ENCODE data around the gene NTPCR.

Gene NTPCR

GRCh38 chr1:232939748-232940147 is 10.7 kb upstream of the NTPCR start:
- H3K4me1 Mint-ChIP-seq, result peaks cover 11 to 20% of the 10 kb centered on the region in 2 donors
- DNase-seq (no peak), ATAC-seq (replicated peaks) (no peak)
- H3K9me3 Mint-ChIP-seq, result no peaks in the 10 kb centered on the region
- peaks cover 5 to 14% of the 10 kb centered on the region in 2 donors for H3K27me3 Mint-ChIP-seq
- H3K4me3 Mint-ChIP-seq, result no peak overlapping the region
- H3K27ac Mint-ChIP-seq, result no peak overlapping the region
- no peaks in the 10 kb centered on the region for H3K36me3 Mint-ChIP-seq

- no peak overlapping the region for H3K4me3 Mint-ChIP-seq
- no peaks in the 10 kb centered on the region for H3K9me3 Mint-ChIP-seq
- peaks cover 5 to 14% of the 10 kb centered on the region in 2 donors for H3K27me3 Mint-ChIP-seq
- H3K36me3 Mint-ChIP-seq, result no peaks in the 10 kb centered on the region
- no peak for ATAC-seq (replicated peaks)
- no peak for DNase-seq
- no peak overlapping the region for H3K27ac Mint-ChIP-seq
- H3K4me1 Mint-ChIP-seq, result peaks cover 11 to 20% of the 10 kb centered on the region in 2 donors
Observed at GRCh38 chr1:232940262-232940661, 10.1 kb upstream of the NTPCR start.

- Mint-ChIP-seq H3K27ac (no peak overlapping the region), H3K4me1 (peaks cover 11 to 20% of the 10 kb centered on the region in 2 donors), H3K4me3 (no peak overlapping the region), H3K36me3 (no peaks in the 10 kb centered on the region), H3K27me3 (peaks cover 0 to 10% of the 10 kb centered on the region in 2 donors), H3K9me3 (no peaks in the 10 kb centered on the region)
- DNase-seq (no peak), ATAC-seq (replicated peaks) (no peak)
Observed at GRCh38 chr1:232942413-232943294, 7.8 kb upstream of the NTPCR start.

GRCh38 chr1:232943679-232944252 is 6.6 kb upstream of the NTPCR start:
- ATAC-seq (replicated peaks) (peak; percentile 81 to 84), DNase-seq (peak; percentile 37)
- H3K4me1 Mint-ChIP-seq, result peaks cover 11 to 20% of the 10 kb centered on the region in 2 donors
- peaks cover 0 to 5% of the 10 kb centered on the region in 2 donors for H3K27me3 Mint-ChIP-seq
- H3K9me3 Mint-ChIP-seq, result no peaks in the 10 kb centered on the region
- no peaks in the 10 kb centered on the region for H3K36me3 Mint-ChIP-seq
- peak overlapping the region; percentile 85 for H3K27ac Mint-ChIP-seq
- H3K4me3 Mint-ChIP-seq, result peak overlapping the region in 1 of 2 donors; percentile 2

- H3K4me3 Mint-ChIP-seq, result no peak overlapping the region
- peak; percentile 54 to 59 for ATAC-seq (replicated peaks)
- peak overlapping the region; percentile 85 for H3K27ac Mint-ChIP-seq
Observed at GRCh38 chr1:232944347-232944746, 6.1 kb upstream of the NTPCR start.

GRCh38 chr1:232949636-232950196 is 695 bp upstream of the NTPCR start:
- no peaks in the 10 kb centered on the region for H3K9me3 Mint-ChIP-seq
- H3K27me3 Mint-ChIP-seq, result no peaks in the 10 kb centered on the region
- H3K4me3 Mint-ChIP-seq, result peak overlapping the region; percentile 90 to 93
- DNase-seq, result no peak
- peaks cover 23 to 39% of the 10 kb centered on the region in 2 donors for H3K4me1 Mint-ChIP-seq
- peak overlapping the region; percentile 93 for H3K27ac Mint-ChIP-seq
- H3K36me3 Mint-ChIP-seq, result peaks cover 2 to 15% of the 10 kb centered on the region in 2 donors
- no peak for ATAC-seq (replicated peaks)

More at GRCh38 chr1:232944347-232944746, 6.1 kb upstream of the NTPCR start:
- Mint-ChIP-seq H3K9me3 (no peaks in the 10 kb centered on the region), H3K4me1 (peaks cover 15 to 23% of the 10 kb centered on the region in 2 donors), H3K27me3 (peaks cover 0 to 4% of the 10 kb centered on the region in 2 donors), H3K36me3 (peaks cover 0 to 2% of the 10 kb centered on the region in 2 donors)
- DNase-seq, result no peak

- H3K4me1 Mint-ChIP-seq, result peaks cover 23 to 40% of the 10 kb centered on the region in 2 donors
- DNase-seq (no peak), ATAC-seq (replicated peaks) (peak; percentile 17 to 24)
- no peaks in the 10 kb centered on the region for H3K27me3 Mint-ChIP-seq
- no peaks in the 10 kb centered on the region for H3K9me3 Mint-ChIP-seq
- peak overlapping the region; percentile 90 to 93 for H3K4me3 Mint-ChIP-seq
- H3K36me3 Mint-ChIP-seq, result peaks cover 6 to 17% of the 10 kb centered on the region in 2 donors
- H3K27ac Mint-ChIP-seq, result peak overlapping the region; percentile 93
Observed at GRCh38 chr1:232951180-232951579, 769 bp downstream of the NTPCR start.

GRCh38 chr1:232951605-232952004 is 1.2 kb downstream of the NTPCR start:
- Mint-ChIP-seq H3K9me3 (no peaks in the 10 kb centered on the region), H3K27ac (no peak overlapping the region), H3K27me3 (no peaks in the 10 kb centered on the region), H3K4me3 (peak overlapping the region; percentile 90 to 93), H3K4me1 (peaks cover 23 to 40% of the 10 kb centered on the region in 2 donors), H3K36me3 (peaks cover 8 to 17% of the 10 kb centered on the region in 2 donors)
- ATAC-seq (replicated peaks) (no peak), DNase-seq (no peak)

GRCh38 chr1:232952514-232953499 is 2.4 kb downstream of the NTPCR start:
- DNase-seq (peak; percentile 26), ATAC-seq (replicated peaks) (peak; percentile 42 to 46)
- no peaks in the 10 kb centered on the region for H3K27me3 Mint-ChIP-seq
- peaks cover 17 to 28% of the 10 kb centered on the region in 2 donors for H3K36me3 Mint-ChIP-seq
- H3K27ac Mint-ChIP-seq, result no peak overlapping the region
- peaks cover 25 to 40% of the 10 kb centered on the region in 2 donors for H3K4me1 Mint-ChIP-seq
- H3K9me3 Mint-ChIP-seq, result peaks cover 3% of the 10 kb centered on the region in 2 donors
- peak overlapping the region; percentile 23 to 30 for H3K4me3 Mint-ChIP-seq

GRCh38 chr1:232954594-232955365 is 4.4 kb downstream of the NTPCR start:
- H3K9me3 Mint-ChIP-seq, result peaks cover 10% of the 10 kb centered on the region in 2 donors
- H3K27me3 Mint-ChIP-seq, result no peaks in the 10 kb centered on the region
- ATAC-seq (replicated peaks) (no peak), DNase-seq (no peak)
- H3K27ac Mint-ChIP-seq, result no peak overlapping the region
- peaks cover 20 to 32% of the 10 kb centered on the region in 2 donors for H3K4me1 Mint-ChIP-seq
- peaks cover 33 to 46% of the 10 kb centered on the region in 2 donors for H3K36me3 Mint-ChIP-seq
- no peak overlapping the region for H3K4me3 Mint-ChIP-seq

GRCh38 chr1:232956081-232956480 is 5.7 kb downstream of the NTPCR start:
- no peak overlapping the region for H3K4me3 Mint-ChIP-seq
- DNase-seq, result no peak
- H3K9me3 Mint-ChIP-seq, result peaks cover 10% of the 10 kb centered on the region in 2 donors
- no peaks in the 10 kb centered on the region for H3K27me3 Mint-ChIP-seq
- peaks cover 20 to 26% of the 10 kb centered on the region in 2 donors for H3K4me1 Mint-ChIP-seq
- H3K36me3 Mint-ChIP-seq, result peaks cover 40 to 54% of the 10 kb centered on the region in 2 donors
- ATAC-seq (replicated peaks), result no peak
- no peak overlapping the region for H3K27ac Mint-ChIP-seq

- Mint-ChIP-seq H3K36me3 (peaks cover 45 to 47% of the 10 kb centered on the region in 2 donors), H3K27me3 (no peaks in the 10 kb centered on the region), H3K4me1 (peaks cover 5 to 7% of the 10 kb centered on the region in 2 donors), H3K27ac (no peak overlapping the region), H3K4me3 (no peak overlapping the region), H3K9me3 (peaks cover 10% of the 10 kb centered on the region in 2 donors)
- DNase-seq (no peak), ATAC-seq (replicated peaks) (no peak)
Observed at GRCh38 chr1:232958067-232958466, 7.7 kb downstream of the NTPCR start.

All from stimulated activated naive B cell treated with anti-CD40 and anti-IgM and Interleukin-4, amounts not matched to agents 10 μg/mL and 1 μg/mL and 100 μg/mL, for 72 hours (primary cell).